GM13977 (cell line): ENCODE measurements around the gene NCBP3.

ENCODE experiments used
- DNase-seq: peaks from one replicate; pipeline ENCODE4 v3.0.0; 2012; ENCODE audit warnings: low spot score
- in situ Hi-C: fragments of 300-500 bp; cut with MboI; formaldehyde crosslinking; loops from one replicate; pipeline ENCODE4 v1.12.0; 2022; ENCODE audit warnings: low sequenced_read_pairs, low pct_unique_long_range_greater_than_20kb, mixed read lengths, inconsistent platforms; ENCODE audit not compliant: unreplicated experiment
- TF ChIP-seq, protein P1 (sequence below): IDR thresholded peaks from 2 replicates; pipeline ENCODE4 v1.5.1; 2012; ENCODE audit warnings: mild to moderate bottlenecking, control low read depth; ENCODE audit not compliant: insufficient read depth; ENCODE audit errors: extremely low read depth, missing control alignments

NCBP3 gene

DNA sequence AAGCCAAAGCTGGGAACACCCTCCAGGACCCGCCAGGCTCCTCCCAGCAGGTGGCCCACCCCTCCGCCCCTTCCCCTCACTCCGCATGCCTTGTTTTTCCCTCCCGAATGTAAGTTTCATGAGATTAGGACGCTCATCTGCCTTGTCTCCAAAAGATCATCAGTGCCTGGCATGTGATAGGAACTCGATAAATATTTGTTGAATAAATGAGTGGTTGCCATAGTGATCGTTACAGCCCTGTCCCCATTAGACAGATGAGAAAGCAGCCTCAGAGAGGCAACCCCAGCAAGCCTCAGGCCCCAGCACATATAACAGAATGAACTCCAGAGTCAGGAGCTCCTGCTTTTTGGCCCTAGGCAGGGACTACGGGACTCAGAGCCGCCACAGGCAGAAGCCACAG lies 41.8 kb upstream of the NCBP3 start:
- DNase-seq, result no peak
- in situ Hi-C loops, result no loop called here

GRCh38 chr17:3887394-3887793 lies 41.3 kb upstream of the NCBP3 start:
- TF ChIP-seq, protein P1, sequence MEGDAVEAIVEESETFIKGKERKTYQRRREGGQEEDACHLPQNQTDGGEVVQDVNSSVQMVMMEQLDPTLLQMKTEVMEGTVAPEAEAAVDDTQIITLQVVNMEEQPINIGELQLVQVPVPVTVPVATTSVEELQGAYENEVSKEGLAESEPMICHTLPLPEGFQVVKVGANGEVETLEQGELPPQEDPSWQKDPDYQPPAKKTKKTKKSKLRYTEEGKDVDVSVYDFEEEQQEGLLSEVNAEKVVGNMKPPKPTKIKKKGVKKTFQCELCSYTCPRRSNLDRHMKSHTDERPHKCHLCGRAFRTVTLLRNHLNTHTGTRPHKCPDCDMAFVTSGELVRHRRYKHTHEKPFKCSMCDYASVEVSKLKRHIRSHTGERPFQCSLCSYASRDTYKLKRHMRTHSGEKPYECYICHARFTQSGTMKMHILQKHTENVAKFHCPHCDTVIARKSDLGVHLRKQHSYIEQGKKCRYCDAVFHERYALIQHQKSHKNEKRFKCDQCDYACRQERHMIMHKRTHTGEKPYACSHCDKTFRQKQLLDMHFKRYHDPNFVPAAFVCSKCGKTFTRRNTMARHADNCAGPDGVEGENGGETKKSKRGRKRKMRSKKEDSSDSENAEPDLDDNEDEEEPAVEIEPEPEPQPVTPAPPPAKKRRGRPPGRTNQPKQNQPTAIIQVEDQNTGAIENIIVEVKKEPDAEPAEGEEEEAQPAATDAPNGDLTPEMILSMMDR, result no peak
- in situ Hi-C loops, result no loop called here
- no peak for DNase-seq

More for the DNA sequence above, 41.8 kb upstream of the NCBP3 start:
- TF ChIP-seq, protein P1, result no peak

DNA sequence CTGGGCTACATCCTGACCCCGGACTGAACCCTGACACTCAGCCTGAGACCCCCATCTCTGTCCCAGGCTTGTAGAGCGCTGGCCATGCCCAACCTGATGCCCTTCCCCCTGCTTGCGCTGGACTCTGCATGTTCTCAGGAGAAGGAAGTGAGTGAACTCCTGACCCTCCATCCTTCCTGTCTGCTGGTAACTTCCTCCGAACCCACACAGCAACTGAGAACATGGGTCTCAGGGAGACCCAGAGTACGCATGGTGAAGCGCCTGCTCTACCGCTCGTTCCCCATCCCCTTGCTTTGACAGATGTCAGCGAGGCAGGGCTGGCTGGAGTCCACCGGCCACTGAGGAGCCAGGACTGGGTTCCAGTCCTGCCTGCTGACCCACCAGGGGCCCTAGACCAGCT lies 40.7 kb upstream of the NCBP3 start:
- TF ChIP-seq, protein P1, result no peak
- in situ Hi-C loops, result no loop called here
- no peak for DNase-seq

DNA sequence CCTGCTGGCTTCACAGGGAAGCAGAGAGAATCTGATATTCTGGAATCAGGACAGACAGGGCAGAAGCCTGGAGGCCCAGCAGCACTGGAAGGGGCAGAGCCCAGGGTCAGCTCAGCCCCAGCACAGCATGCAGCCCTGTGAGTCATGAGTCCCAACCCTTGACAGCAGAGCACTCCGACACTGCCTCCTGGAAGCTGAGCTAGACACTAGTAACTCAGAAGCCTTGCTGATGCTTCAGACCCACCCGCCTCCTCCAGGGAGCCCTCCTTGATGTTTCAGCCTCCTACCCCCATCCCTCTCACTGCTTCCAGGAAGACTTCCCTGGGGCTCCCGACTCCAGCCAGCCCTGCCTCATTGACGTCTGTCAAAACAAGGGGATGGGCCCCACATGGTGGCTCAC lies 39.9 kb upstream of the NCBP3 start:
- in situ Hi-C loops, result no loop called here
- no peak for DNase-seq

DNA sequence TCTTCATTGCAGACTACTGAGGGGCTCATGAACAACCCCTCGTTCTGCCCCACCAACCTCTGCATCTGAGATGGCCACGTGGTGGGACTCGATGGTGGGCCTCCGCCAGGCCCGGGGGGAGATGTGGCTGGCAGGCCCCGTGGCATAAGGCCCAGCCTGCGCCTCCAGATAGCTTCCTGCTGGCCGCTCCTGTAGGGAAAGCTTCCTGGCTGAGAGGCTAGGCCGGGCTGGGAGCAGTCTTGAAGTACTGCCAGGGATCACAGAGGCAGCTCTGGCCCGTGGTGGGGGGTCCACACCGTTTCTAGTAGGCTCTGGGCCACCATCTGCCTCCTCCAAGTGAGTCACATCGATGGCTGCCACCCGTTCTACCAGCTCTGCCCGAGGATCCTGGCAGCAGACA lies 39.2 kb upstream of the NCBP3 start:
- no peak for DNase-seq
- TF ChIP-seq, protein P1, result no peak
- in situ Hi-C loops, result no loop called here

More for the DNA sequence above, 39.9 kb upstream of the NCBP3 start:
- TF ChIP-seq, protein P1, result no peak

- in situ Hi-C loops, result no loop called here
- no peak for DNase-seq
- TF ChIP-seq, protein P1, result no peak
These were observed 38.1 kb upstream of the NCBP3 start for GRCh38 chr17:3884188-3884587.

DNA sequence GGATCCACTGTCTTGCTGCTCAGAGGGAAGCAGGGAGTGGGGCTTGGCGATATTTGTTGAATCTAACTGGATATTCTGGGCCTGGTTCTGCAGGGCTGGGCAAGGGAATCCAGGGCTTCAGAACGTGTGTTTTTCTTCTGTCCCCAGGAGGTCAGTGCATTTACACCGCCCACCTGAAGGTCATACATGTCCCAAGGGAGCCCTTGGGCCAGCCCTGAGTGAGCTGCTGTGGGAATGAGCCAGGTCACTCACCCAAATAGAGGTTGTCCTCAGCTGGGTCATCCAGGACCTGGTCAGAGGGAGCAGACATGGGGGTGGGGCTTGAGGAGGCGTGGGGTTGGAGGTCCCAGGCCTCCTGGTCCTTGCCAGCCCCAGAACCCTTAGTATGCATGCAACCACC lies 36.2 kb upstream of the NCBP3 start:
- TF ChIP-seq, protein P1, result no peak
- no peak for DNase-seq
- in situ Hi-C loops, result no loop called here
